Stimulated activated CD4-positive, alpha-beta T cell treated with anti-CD3 and anti-CD28 coated beads, TNF-alpha, amount 100 ng/mL, for 1 hour (primary cell): ENCODE data around the gene ZNF430.
"Not testable (repeated sequence)": the region's sequence is repeated elsewhere in the genome, so short reads cannot be mapped to it uniquely, and the experiment has no call there.

ENCODE experiments used
- DNase-seq, 3 donors: peaks; one replicate each; pipeline ENCODE4 v3.0.0-alpha.2; 2020; ENCODE audit warnings: low read depth in 3 of 3, low spot score in 1 of 3

ZNF430 gene

DNA sequence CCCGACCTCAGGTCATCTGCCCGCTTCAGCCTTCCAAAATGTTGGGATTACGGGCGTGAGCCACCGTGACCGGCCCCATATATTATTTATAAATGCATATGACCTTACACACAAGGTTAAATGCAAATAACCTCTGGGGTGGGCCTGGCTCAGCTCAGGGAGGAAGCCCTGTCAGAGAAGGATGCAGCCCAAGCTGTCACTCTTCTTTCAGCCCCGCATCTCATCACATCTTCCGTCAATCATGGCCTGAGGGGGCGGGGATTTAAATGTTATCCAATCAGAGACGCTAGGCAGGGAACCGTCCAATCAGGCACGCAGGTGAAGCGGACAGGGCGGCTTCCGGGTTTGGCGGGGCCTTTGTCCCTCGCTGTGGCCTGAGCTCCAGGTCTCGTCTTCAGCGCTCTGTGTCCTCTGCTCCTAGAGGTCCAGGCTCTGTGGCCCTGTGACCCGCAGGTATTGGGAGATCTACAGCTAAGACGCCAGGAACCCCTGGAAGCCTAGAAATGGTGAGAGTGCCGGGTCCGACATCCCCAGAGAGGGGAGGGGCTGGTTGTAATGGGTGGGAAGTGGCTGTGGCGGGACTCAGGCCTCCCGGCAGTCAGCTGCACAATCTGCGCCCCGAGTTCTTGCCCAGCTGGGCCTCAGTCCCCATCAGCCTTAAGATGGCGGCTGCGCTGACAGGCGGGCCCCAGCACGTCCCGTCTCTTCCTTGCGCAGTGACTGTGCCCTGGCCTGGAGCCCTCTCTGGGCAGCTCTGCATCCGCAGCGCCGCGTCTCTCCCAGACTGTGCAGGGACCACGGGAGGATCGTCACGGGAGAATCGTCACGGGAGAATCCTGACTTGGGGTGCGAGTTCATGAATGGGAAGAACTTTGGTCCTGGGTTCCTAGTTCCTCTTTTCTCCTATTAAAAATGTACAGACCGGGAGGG is at the start of gene ZNF430:
Gene ZNF430 (plus strand): TSS at position 360 of the 930 bp plus-strand sequence. CDS start 144 bp downstream, at position 504.
- peak; percentile 75 to 81 (median 78) for DNase-seq

DNA sequence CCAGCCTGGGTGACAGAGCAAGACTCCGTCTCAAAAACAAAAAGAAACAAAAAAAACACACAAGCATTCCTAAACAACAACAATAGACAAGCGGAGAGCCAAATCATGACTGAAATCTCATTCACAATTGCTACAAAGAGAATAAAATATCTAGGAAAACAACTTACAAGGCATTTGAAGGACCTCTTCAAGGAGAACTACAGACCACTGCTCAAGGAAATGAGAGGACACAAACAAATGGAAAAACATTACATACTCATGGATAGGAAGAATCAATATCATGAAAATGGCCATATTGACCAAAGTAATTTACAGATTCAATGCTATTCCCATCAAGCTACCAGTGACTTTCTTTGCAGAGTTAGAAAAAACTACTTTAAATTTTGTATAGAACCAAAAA is 27.7 kb upstream of the ZNF430 start:
- not testable (repeated sequence) for DNase-seq

DNA sequence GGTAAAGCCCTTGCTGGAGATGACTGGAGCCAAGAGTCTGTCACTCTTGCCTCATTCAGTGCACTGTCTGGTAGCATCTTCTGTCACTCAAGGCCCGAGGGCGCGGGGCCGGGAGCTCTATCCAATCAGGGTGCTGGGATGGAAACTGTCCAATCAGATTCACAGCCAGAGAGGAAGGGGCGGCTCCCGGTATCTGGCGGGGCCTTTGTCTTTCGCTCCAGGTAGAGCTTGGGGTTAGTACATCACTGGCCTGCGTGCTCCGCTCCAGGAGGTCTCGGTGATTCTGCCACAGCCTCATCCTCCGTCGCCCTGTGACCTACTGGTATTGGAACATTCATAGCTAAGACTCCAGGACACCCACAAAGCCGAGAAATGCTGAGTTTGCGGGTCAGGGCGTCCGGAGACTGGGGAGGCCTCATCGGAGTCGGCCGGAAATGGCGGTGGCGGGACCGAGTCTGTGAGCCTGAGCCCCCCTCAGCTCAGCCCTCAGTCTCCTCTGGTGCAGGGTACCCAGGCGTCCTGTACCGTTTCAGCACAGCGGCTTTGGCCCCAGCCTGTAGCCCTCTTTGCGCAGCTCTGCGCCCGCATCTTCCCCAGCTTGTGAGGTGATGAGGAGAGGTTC is 20.6 kb upstream of the ZNF430 start:
- DNase-seq = peak; percentile 58 to 72 (median 67)

DNA sequence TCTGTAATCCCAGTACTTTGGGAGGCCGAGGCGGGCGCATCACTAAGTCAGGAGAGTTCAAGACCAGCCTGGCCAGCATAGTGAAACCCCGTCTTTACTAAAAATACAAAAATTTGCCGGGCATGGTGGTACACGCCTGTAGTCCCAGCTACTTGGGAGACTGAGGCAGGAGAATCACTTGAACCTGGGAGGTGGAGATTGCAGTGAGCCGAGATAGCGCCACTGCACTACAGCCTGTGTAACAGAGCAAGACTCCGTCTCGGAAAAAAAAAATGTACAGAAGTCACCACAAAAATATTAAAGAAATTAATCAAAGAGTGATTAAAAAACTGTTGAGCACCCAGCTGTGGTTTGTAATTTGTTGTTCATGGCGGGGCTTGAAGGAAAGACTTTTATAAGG is 781 bp downstream of the ZNF430 start:
- not testable (repeated sequence) for DNase-seq

DNA sequence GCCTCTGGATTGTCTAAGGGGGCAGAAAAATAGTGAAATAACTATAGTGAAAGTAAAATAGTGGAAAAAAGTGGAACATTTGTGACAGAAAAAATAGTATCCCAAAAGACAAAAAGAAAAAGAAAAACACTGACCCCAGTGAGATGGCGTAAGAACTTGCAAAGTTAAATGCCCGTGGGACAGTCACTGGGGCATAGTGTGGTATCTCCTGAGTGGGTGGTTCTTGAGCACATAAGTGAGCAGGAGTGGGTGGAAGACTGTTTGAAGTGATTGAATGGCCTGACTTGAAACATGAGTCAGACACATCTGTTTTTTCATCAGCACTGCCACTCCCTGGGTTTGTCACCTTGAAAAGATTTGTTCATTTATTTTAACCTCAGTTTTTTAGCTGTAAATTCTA is 2.5 kb downstream of the ZNF430 start:
- no peak for DNase-seq

DNA sequence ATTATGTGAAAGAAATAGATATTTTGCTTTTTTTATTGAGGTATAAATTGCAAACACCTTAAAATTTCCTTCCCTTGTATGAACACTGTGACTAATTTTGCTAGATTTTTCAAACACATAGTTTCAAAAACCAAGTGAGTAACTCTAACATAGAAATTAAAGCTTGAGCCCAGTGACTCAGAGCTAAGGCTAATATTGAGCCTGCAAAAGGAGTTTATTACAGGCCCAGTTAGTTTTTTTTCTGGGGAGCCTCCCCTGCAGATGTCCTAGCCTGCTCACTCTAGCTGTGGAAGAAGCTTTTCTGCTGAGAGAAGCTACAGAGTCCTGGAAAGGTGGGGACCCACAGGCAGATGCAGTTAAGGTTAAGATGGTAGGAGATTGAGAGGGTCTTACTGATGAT is 3.4 kb downstream of the ZNF430 start:
- DNase-seq = no peak

DNA sequence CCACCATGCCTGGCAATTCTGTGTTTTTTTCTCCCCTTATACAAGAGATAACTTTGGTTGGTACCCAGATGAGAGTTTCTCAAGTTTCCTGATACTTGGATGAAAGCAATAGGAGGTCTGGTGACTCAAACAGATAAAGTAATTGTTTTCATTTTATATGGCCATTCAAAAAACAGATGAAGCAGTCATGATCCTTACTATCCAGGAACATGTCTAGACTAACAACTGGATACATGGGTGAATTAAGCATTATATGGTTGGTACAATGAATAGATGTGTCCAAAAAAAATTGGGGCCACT is 8.5 kb downstream of the ZNF430 start:
- DNase-seq = no peak

DNA sequence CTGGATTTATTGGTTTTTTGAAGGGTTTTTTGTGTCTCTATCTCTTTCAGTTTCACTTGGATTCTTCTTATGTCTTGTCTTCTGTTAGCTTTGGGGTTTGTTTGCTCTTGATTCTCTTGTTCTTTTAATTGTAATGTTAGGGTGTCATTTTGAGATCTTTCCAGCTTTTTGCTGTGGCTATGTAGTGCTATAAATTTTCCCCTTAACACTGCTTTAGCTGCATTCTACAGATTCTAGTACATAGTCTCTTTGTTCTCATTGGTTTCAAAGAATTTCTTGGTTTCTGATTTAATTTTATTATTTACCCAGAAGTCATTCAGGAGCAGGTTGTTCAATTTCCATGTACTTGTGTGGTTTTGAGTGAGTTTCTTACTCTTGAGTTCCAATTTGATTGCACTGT is 24.6 kb downstream of the ZNF430 start:
- no peak for DNase-seq

DNA sequence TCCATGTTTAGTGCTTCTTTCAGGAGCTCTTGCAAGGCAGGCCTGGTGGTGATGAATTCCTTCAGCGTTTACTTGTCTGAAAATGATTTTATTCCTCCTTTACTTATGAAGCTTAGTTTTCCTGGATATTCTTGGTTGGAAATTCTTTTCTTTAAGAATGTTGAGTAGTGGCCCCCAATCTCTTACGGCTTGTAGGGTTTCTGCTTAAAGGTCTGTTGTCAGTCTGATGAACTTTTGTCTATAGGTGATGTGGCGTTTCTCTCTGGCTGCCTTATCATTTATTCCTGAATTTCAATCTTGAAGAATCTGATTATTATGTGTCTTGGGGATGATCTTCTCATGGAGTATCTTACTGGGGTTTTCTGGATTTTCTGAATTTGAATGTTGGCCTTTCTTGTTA is 26.0 kb downstream of the ZNF430 start:
- no peak for DNase-seq

DNA sequence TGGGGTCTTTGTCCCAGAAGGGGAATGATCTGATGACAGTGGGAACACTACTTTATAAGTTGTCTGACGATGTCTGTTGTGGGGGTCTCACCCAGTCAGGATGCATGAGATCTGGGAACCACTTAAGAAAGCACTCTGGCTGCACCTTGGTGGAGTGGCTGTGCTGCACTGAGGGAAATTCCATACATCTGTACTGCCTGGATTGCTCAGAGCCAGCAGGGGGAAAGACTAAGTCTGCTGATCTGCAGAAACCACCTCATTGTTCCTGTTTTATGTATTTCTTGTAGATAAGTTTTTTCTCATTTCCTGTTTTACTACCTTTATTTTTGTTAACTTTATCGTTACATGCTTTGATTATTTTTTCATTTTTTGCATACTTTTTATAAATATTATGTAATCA is 27.3 kb downstream of the ZNF430 start:
- no peak for DNase-seq

DNA sequence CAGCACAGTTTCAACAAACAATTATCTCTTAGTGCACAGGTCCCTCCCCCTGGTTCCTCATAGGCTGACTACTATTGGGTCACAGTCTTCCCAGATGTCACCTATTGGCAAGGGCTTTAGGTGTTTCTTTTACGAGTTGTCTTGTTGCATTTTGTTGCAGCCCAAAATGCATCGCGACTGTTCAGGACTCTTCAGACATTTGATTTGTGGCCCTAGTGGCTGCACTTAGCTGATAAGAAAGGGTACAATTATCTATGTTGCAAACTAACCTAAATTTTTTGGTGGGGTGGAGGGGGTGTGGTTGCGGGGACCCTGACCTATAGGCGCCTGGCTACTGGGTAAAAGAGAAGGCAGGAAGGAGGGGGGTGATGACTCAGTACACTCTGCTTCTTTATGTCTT is 32.4 kb downstream of the ZNF430 start:
- no peak for DNase-seq

DNA sequence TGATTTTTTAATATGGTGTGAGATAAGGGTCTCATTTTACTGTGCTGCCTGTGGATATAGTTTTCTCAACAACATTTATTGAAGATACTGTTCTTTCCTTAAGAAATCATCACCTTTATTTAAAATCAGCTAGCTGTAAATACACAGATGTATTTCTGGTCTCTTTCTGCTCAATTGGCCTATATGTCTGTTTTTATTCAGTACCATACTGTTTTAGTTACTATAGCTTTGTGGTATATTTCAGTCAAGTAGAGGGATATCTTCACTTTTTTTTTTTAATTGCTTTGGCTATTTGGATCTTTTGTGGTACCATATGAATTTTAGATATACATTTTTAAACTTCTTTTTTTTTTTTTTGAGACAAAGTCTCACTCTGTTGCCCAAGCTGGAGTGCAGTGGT is 44.9 kb downstream of the ZNF430 start:
- DNase-seq = no peak

DNA sequence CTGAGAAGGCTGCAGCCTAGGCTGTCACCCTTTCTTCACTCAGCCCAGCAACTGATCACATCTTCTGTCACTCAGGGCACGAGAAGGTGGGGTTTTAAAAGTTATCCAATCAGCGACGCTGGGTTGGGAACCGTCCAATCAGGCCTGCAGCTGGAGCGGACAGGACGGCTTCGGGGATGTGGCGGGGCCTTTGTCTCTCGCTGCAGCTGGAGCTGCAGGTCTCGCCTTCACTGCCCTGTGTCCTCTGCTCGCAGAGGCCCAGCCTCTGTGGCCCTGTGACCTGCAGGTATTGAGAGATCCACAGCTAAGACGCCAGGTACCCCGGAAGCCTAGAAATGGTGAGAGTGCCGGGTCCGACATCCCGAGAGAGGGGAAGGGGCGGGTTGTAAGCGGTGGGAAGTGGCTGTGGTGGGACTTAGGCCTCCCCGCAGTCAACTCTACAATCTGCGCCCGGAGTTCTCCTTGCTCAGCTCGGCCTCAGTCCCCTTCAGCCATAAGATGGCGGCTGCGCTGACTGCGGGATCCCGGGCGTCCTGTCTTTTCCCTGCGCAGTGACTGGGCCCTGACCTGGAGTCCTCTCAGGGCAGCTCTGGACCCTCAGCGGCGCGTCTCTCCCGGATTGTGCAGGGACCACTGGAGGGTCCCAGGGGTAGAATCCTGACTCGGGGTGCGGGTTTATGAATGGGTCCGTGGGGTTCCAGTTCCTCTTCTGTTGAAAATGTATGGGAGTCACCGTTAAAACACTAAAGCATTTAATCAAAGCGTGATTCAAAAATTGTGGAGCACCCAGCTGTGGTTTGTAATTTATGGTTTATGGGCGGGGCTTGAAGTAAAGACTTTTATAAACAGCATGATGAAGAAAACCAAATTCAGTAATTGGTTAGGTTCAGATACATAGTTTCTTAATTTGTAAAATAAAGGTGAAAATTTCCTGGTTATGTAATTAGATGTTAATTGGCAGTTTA is 61.8 kb downstream of the ZNF430 start, which contains the start of gene ZNF714:
Gene ZNF714 (plus strand): TSS at position 193 of the 965 bp plus-strand sequence. CDS start 16,066 bp downstream, outside the sequence.
- peak; percentile 43 to 58 (median 56) for DNase-seq

DNA sequence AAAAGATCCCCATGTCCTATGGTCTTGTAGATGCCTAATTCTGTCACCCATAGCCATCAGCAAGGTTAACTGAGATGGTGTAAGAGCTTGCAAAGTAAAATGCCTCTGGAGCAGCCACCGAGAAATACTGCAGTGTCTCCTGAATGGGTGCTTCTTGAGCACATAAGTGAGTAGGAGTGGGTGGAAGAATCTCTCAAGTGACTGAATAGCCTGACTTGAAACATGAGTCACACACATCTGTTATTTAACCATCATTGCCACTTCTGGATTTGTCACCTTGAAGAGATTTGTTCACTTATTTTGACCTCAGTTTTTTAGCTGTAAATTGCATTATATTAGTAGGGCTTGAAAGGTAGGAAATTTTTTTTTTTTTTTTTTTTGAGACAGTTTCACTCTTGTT is 63.9 kb downstream of the ZNF430 start:
- no peak for DNase-seq

DNA sequence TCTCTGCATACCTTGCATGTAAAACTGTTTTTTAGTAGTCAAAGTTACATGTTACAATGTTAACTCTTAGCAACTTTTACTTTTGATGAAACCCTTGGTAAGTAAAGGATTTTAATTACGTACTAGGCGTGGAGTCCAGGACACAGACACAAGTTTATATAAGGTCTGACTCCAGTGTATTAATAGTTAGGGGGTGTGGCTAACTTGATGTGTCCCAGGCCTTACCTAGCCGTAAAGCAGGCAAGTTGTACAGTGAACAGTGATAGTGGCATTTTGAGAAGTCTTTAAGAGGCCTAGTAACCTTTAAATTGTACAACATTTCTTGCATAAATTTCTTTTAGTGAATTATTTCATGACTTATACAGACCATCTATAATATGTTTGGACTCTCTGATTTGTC is 67.4 kb downstream of the ZNF430 start:
- DNase-seq = no peak

DNA sequence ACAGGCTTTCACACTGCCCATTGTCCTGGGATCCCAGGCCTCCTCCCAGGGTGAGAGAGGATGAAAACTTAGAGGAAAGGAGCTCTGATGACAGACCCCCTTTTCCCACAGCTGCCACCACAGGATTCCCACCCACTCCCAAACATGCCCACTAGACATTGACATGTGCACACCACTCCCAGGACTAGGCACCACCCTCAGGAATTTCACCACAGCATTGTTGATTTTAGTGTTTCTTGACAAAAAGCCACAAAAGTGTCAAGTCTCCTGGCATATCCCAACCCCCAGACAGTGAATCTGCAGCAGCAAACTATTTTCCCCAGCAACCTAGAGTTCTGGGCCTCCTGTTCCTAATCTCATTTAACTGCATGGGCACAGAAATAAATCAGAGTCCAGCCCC is 71.7 kb downstream of the ZNF430 start:
- no peak for DNase-seq

DNA sequence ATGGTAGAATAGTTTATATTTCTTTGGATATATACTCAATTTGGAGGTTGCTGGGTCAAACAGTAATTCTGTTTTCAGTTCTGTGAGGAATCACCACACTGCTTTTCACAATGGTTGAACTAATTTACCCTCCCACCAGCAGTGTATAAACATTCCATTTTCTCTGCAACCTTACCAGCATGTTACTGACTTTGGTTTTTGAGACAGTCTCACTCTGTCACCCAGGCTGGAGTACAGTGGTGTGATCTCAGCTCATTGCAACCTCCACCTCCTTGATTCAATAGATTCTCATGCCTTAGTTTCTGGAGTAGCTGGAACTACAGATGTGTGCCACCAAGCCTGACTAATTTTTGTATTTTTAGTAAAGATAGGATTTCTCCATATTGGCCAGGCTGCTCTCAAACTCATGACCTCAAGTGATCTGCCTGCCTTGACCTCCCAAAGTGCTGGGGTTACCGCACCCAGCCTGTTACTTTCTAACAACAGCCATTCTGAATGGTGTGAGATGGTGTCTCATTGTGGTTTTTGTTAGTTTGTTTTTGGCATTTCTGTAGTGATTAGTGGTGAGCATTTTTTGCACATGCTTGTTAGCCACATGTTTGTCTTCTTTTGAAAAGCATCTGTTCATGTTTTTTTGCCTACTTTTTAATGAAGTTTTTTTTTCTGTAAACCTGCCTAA is 74.0 kb downstream of the ZNF430 start:
- no peak for DNase-seq

DNA sequence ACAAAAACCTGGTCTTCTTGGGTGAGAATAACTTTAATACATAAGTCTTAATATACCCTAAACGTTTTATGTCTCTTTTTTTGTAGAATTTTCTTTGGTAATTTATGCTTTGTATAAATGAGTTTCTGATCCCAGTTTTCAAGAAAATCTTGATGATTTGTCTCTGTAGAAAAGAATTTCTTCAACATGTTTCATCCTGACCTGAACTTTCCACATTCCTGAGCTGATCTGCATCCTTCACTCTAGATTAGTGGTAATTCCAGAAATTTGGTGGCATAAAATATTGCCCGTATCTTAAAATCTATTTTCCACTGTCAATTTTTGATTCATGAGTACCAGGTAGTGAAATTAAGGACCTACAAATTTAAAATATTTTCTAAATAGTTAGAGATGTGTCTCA is 77.8 kb downstream of the ZNF430 start:
- no peak for DNase-seq

DNA sequence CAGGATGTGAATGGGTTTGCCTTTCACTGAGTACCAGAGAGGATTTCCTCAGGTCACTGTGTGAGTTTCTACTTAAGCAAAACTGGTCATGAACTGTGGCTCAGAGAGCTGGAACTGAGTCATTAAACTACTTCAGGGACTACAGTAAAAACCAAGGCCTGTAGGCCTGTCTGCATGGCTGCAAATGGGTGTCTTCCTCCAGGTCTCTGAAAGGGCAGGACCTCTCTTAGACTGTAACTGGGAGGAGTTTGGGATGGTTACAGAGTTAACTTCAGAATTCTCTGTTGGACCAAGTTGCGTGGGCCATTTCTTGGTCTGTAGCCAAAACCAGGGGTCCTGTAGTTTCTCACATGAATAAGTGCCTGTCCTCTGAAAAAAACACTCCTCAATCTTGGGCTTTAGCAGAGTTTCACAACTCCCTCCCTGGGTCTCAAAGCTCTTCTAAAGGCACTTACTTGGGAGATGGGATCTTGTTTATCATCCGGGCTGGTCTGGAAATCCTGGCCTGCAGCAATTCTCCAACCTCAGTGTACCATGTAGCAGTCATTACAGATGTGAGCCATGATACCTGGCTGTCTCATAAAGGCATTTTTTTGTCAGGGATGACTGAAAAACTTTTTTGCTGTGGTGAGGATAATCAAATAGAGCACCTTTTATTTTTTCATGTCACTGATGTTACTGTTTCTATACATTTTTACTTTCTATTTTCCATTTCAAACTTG is 81.2 kb downstream of the ZNF430 start:
- DNase-seq = no peak

DNA sequence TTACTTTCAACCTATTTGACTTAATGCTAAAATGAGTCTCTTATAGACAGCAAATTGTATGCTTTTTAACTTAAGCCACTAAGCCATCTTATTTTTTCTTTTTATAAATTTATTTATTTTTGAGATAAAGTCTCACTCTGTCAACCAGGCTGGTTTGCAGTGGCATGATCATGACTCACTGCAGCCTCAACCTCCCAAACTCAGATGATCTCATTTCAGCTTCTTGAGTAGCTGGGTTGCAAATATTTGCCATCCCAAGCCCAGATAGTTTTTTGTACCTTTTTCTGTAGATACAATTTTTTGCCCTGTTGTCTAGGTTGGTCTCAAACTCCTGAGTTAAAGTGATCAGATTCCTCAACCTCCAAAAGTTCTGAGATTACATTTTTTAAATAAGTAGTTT is 88.7 kb downstream of the ZNF430 start:
- DNase-seq = no peak
